Endothelial cell of umbilical vein (primary cell): ENCODE data around the gene PRSS21. TPM values are rescaled to one million over a fixed set of nuclear protein-coding genes. Genes with fewer than 3 reads are reported as not detected.
A peak's percentile ranks its signal among the peaks of the same experiment; 100 is the strongest.

Experiments used
- BruUV-seq: library from RNA; stranded (reverse); fragments of 400-500 nt; replicated peaks from 2 replicates; lab custom pipeline; 2021; lab: Mats Ljungman, UMichigan
- CTCF ChIA-PET: fragments of 300-600, 350-600 bp; sonication (Branson Sonifier 250); formaldehyde crosslinking; loops from one replicate; lab custom pipeline; 2021; ENCODE audit warnings: antibody characterized with exemption, inconsistent platforms; lab: Charles Lee
- POLR2A ChIA-PET: fragments of 300-600, 350-600 bp; sonication (Branson Sonifier 250); formaldehyde crosslinking; loops from one replicate; lab custom pipeline; 2021; ENCODE audit warnings: antibody characterized with exemption, inconsistent platforms; lab: Charles Lee
- DNase-seq: peaks from one replicate; pipeline ENCODE4 v3.0.0-alpha.2; 2011; ENCODE audit warnings: low read depth, low spot score
- FAIRE-seq: peaks from 2 replicates; lab custom pipeline; 2011; peaks lifted over from hg19 to GRCh38; lab: Jason Lieb, UNC
- H2AFZ ChIP-seq: 2 replicates; pipeline ENCODE4 v1.6.0; 2012; ENCODE audit warnings: low read depth, low read length, control low read depth, inconsistent platforms
- H3K27ac ChIP-seq: 2 replicates; pipeline ENCODE4 v1.5.1; 2011; ENCODE audit warnings: low read depth, mild to moderate bottlenecking, control low read depth, low read length, moderate library complexity; ENCODE audit not compliant: insufficient read depth
- H3K27me3 ChIP-seq, 2 experiments: 2 replicates each; pipeline versions ENCODE4 v1.6.0 to v1.6.1; 2011; ENCODE audit warnings: low read length in 2 of 2, mixed read lengths in 1 of 2; ENCODE audit not compliant: control insufficient read depth in 2 of 2, insufficient read depth in 2 of 2
- H3K36me3 ChIP-seq, 2 experiments: 2 replicates in 1 of 2; 3 replicates in 1 of 2; pipeline ENCODE4 v1.5.1; 2011; ENCODE audit warnings: low read length in 2 of 2, mild to moderate bottlenecking in 1 of 2, moderate library complexity in 1 of 2; ENCODE audit not compliant: control insufficient read depth in 2 of 2, insufficient read depth in 2 of 2; ENCODE audit errors: extremely low read depth in 1 of 2
- H3K4me1 ChIP-seq: 3 replicates; pipeline ENCODE4 v1.5.1; 2011; ENCODE audit warnings: mild to moderate bottlenecking, low read length; ENCODE audit not compliant: control insufficient read depth, insufficient read depth; ENCODE audit errors: extremely low read depth
- H3K4me2 ChIP-seq: 2 replicates; pipeline ENCODE4 v1.6.1; 2011; ENCODE audit warnings: low read length, control low read depth, mixed read lengths; ENCODE audit not compliant: insufficient read depth
- H3K4me3 ChIP-seq, 3 experiments: fragments of 200-600 bp in 1 of 3; sonication (generic), shearing (Covaris generic) in 1 of 3; replicated peaks in 1 of 3; 2 replicates each; pipeline ENCODE4 v1.5.1; 2011 to 2016; ENCODE audit warnings: control low read depth in 3 of 3, low read length in 3 of 3, mild to moderate bottlenecking in 2 of 3, inconsistent platforms in 1 of 3, low read depth in 1 of 3, moderate library complexity in 1 of 3; ENCODE audit not compliant: insufficient read depth in 1 of 3
- H3K79me2 ChIP-seq: 2 replicates; pipeline ENCODE4 v1.6.0; 2012; ENCODE audit warnings: low read length, inconsistent platforms; ENCODE audit not compliant: control insufficient read depth, insufficient read depth
- H3K9ac ChIP-seq: replicated peaks from 2 replicates; pipeline ENCODE3; 2011; ENCODE audit warnings: low read length, control low read depth; ENCODE audit not compliant: insufficient read depth; ENCODE audit errors: extremely low read depth
- H3K9me1 ChIP-seq: replicated peaks from 3 replicates; pipeline ENCODE4 v1.6.0; 2011; ENCODE audit warnings: mild to moderate bottlenecking, low read length; ENCODE audit not compliant: control insufficient read depth, insufficient read depth; ENCODE audit errors: extremely low read depth
- H3K9me3 ChIP-seq: replicated peaks from 2 replicates; pipeline ENCODE4 v1.5.1; 2012; ENCODE audit warnings: low read length, inconsistent platforms; ENCODE audit not compliant: control insufficient read depth, insufficient read depth
- H4K20me1 ChIP-seq: replicated peaks from 2 replicates; pipeline ENCODE3; 2011; ENCODE audit warnings: mild to moderate bottlenecking, low read length; ENCODE audit not compliant: control insufficient read depth, insufficient read depth; ENCODE audit errors: extremely low read depth
- EZH2 ChIP-seq: IDR thresholded peaks from 2 replicates; pipeline ENCODE4 v1.6.1; 2012; ENCODE audit warnings: borderline replicate concordance, low read depth, mild to moderate bottlenecking, moderate library complexity, low read length, inconsistent platforms; ENCODE audit not compliant: severe bottlenecking
- FOS ChIP-seq: IDR thresholded peaks from 2 replicates; pipeline ENCODE4 v1.6.1; 2011; ENCODE audit warnings: mild to moderate bottlenecking, low read length, moderate library complexity, borderline replicate concordance; ENCODE audit not compliant: insufficient read depth
- GATA2 ChIP-seq: IDR thresholded peaks from 2 replicates; pipeline ENCODE4 v1.7.0; 2011; ENCODE audit warnings: low read depth, mild to moderate bottlenecking, moderate library complexity, mixed read lengths, low read length; ENCODE audit not compliant: insufficient read length, insufficient read depth
- JUN ChIP-seq: IDR thresholded peaks from 2 replicates; pipeline ENCODE4 v1.6.1; 2011; ENCODE audit warnings: borderline replicate concordance, low read depth; ENCODE audit not compliant: insufficient read length, insufficient read depth
- MYC ChIP-seq: IDR thresholded peaks from one replicate; pipeline ENCODE4 v1.6.1; 2011; ENCODE audit warnings: mild to moderate bottlenecking, low read depth, low read length
- POLR2A ChIP-seq: IDR thresholded peaks from 2 replicates; pipeline ENCODE4 v1.6.1; 2012; ENCODE audit warnings: low read depth, mild to moderate bottlenecking, control low read depth, low read length
- POLR2AphosphoS5 ChIP-seq: IDR thresholded peaks from 2 replicates; pipeline ENCODE4 v1.6.1; 2012; ENCODE audit warnings: low read depth, mild to moderate bottlenecking, control low read depth, low read length, moderate library complexity; ENCODE audit not compliant: insufficient read depth
- dilution Hi-C: fragments of 300-500 bp; cut with MboI; formaldehyde crosslinking; loops from one replicate; pipeline ENCODE4 v1.15.0; 2019; ENCODE audit warnings: low sequenced_read_pairs; ENCODE audit not compliant: extremely low pct_ligation_motif_present
- intact Hi-C: fragments of 100-400 bp; cut with micrococcal nuclease; formaldehyde crosslinking; loops from one replicate; pipeline ENCODE4 v1.10.0; 2022
- polyA plus RNA-seq, 4 experiments: library from polyadenylated mRNA; depleted of rRNA in 3 of 4; stranded (reverse) in 3 of 4; unstranded in 1 of 4; fragments of >200 nt; gene quantifications; 2 replicates each; pipeline versions ENCODE4 v1.2.1 to v1.2.3, GENCODE V29; 2011 to 2012; ENCODE audit warnings: missing spikeins in 1 of 4
- total RNA-seq: library from RNA; stranded (reverse); gene quantifications from 2 replicates; pipeline ENCODE4 v1.2.3, GENCODE V29; 2021
- TF ChIP-seq, protein P1 (sequence below), 2 donors: IDR thresholded peaks; 1 replicate in 1 of 2; 2 replicates in 1 of 2; pipeline ENCODE4 v1.5.1; 2011; ENCODE audit warnings: low read length in 2 of 2, mild to moderate bottlenecking in 2 of 2, moderate library complexity in 2 of 2, control low read depth in 1 of 2, inconsistent platforms in 1 of 2, low read depth in 1 of 2; ENCODE audit not compliant: insufficient read depth in 1 of 2; ENCODE audit errors: extremely low read depth in 1 of 2
- TF ChIP-seq, protein P2 (sequence below): IDR thresholded peaks from 2 replicates; pipeline ENCODE4 v1.6.1; 2011; ENCODE audit not compliant: insufficient read depth, insufficient read length

PRSS21 gene
- total and polyA plus RNA-seq, 2 donors (not counting 3 experiments of a cell fraction or from before 2014, with no cell fraction given) = 0.28 TPM; not detected in 1

DNA sequence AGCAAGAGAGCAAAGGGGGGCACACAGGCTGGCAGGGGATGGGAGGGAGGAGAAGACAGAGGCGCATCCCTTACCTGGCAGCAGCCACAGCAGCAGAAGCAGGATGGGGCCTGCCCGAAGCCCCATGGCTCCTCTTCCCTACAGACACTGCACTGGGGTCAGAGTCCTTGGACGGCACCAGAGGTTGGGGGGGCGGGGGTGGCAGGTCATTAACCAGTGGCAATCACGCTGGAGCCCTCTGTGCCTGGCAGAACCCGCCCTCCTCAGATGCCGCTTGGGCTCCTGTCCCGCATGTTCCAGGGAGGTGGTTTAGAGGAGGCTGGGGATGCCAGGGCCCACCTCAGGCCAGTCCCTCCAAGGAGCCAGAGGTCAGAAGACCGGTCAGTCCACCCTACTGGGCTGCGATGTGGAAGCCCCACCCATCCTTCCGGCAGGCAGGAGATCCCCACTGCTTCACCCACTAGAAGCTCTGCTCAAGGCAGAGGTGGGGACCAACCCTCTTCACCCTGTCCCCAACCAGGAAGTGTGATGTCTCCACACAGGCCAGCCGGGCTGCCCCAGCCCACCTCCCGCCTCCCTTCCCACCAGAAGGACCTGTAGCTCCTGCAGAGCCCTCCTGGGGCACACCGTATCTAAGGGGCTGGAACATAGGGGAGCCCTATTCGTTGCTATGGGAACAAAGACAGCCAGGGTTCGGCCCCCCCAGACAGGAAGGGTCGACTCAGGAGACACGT lies 24.7 kb downstream of the PRSS21 start:
- no peaks in the 10 kb centered on the region for H4K20me1 ChIP-seq
- DNase-seq (no peak), FAIRE-seq (no peak)
- intact Hi-C loops (no loop called here), dilution Hi-C loops (no loop called here)
- H2AFZ ChIP-seq = peak overlapping the region; percentile 54
- H3K79me2 ChIP-seq = no peaks in the 10 kb centered on the region
- no peak for TF ChIP-seq JUN
- TF ChIP-seq POLR2A = no peak
- no peak for TF ChIP-seq MYC
- TF ChIP-seq FOS = no peak
- TF ChIP-seq, protein P1, sequence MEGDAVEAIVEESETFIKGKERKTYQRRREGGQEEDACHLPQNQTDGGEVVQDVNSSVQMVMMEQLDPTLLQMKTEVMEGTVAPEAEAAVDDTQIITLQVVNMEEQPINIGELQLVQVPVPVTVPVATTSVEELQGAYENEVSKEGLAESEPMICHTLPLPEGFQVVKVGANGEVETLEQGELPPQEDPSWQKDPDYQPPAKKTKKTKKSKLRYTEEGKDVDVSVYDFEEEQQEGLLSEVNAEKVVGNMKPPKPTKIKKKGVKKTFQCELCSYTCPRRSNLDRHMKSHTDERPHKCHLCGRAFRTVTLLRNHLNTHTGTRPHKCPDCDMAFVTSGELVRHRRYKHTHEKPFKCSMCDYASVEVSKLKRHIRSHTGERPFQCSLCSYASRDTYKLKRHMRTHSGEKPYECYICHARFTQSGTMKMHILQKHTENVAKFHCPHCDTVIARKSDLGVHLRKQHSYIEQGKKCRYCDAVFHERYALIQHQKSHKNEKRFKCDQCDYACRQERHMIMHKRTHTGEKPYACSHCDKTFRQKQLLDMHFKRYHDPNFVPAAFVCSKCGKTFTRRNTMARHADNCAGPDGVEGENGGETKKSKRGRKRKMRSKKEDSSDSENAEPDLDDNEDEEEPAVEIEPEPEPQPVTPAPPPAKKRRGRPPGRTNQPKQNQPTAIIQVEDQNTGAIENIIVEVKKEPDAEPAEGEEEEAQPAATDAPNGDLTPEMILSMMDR (IDR thresholded peaks at IDR 0.05; ENCODE audit: extremely low read depth in 1 of 2, insufficient read depth in 1 of 2, low read depth in 1 of 2, low read length in 2 of 2) = no peak
- TF ChIP-seq GATA2 = no peak
- no peak for TF ChIP-seq EZH2
- TF ChIP-seq, protein P2, sequence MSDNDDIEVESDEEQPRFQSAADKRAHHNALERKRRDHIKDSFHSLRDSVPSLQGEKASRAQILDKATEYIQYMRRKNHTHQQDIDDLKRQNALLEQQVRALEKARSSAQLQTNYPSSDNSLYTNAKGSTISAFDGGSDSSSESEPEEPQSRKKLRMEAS = no peak
- TF ChIP-seq POLR2AphosphoS5 = no peak
- H3K4me3 ChIP-seq = no peak overlapping the region
- no peak overlapping the region for H3K9ac ChIP-seq
- peaks cover 12% of the 10 kb centered on the region for H3K4me1 ChIP-seq
- no peaks in the 10 kb centered on the region for H3K27me3 ChIP-seq
- no peaks in the 10 kb centered on the region for H3K36me3 ChIP-seq
- no TSS peak for BruUV-seq
- no peak overlapping the region for H3K27ac ChIP-seq
- H3K9me3 ChIP-seq = no peaks in the 10 kb centered on the region
- H3K9me1 ChIP-seq = no peaks in the 10 kb centered on the region
- POLR2A ChIA-PET = no interaction called here
- H3K4me2 ChIP-seq = no peak overlapping the region
- CTCF ChIA-PET = interaction anchor here (1.3 to 6.4 kb wide), 2 partner anchors 28 to 85 kb away, joined by 3 to 372 read pairs; no protein-coding TSS in a partner anchor
